Stimulated activated CD4-positive, alpha-beta T cell treated with anti-CD3 and anti-CD28 coated beads, Interleukin-12 subunit alpha, Interleukin-12 subunit beta, amount 100 ng/mL, for 48 hours (primary cell): Measurements from ENCODE around the gene TRMO.

Experiments used
- DNase-seq, 3 donors: peaks; one replicate each; pipeline ENCODE4 v3.0.0-alpha.2; 2020; ENCODE audit warnings: low read depth in 2 of 3, low spot score in 1 of 3

TRMO gene

DNA sequence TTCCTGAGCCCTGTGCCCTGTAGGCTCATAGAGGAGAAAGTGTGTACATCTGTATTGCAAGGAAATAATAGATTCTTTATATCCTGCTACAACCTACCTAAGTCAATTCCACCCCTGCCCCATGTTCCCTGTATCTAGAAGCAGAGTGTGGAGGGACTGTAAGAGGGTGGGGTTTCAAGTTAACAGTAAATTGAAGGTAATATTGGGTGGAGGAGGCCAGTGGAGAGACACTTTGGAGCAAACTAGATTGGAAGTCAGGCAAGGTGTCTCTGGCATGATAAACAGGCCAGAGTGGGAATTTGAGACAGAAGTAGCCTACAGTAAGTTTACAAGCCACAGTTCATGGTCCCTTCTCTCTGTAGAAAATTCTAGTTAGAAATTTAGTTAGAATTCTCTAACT is 17.9 kb upstream of the TRMO start:
- no peak for DNase-seq

DNA sequence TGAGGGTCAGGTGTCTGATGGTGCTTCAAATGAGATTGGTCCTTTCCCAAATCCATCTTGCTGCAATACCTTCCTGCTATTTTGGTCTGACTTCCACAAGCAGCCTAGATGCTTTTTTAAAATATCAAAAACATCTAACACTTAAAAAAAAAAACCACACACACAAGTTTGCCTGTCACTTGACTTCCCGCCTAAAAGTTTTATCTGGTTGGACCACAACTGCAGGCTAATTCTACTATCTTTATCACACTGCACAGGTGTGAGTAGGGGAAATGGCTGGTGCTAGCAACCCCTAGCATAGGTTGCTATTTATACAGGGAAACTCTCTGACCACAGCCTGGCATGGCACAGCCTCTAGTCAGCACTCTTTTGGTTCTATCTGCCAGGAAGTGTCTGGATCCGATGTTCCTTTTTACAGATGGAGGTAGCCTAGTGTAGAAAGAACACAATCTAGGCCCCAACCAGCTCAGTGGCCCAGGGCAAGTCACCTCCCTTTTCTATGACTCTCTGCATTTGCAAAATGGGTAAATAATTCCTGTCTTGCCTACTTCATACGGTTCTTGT is 15.9 kb upstream of the TRMO start, which contains the start of gene HEMGN:
Gene HEMGN, minus strand, starts transcription at position 92 of the 564 bp plus-strand sequence. Its CDS starts 36 bp downstream, at position 56.
- no peak for DNase-seq

DNA sequence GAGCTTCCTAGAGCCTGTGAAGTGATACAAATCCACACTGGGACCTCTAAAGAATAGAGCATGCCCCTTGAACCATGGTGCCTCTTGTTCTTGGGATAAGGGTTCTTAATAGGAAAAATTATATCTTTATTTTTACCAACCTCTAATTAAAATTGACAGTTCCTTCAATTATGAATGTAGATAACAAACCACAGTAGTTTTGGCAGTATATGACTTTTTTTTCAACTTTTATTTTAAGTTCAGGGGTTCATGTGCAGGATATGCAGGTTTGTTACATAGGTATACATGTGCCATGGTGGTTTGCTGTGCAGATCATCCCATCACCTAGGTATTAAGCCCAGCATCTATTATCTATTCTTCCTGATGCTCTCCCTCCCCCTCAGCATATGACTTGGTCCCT is 14.7 kb upstream of the TRMO start:
- DNase-seq: no peak

DNA sequence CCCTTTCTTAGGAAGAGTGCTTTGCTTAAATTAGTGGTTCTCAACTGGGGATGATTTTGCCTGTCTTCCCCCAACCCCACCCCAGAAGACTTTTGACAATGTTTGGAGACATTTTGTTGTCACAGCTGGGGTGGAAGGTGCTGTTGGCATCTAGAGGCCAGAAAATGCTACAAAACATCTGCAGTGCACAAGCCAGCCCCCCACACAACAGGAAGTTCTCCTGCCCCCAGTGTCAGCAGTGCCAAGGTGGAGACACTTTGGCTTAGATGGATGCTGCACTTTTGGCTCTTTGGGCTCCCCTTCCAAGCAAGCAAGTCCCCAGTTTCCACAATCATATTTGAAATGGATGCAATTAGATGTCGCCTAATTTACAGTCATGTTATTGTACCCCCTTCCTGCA is 13.0 kb upstream of the TRMO start:
- DNase-seq: no peak

DNA sequence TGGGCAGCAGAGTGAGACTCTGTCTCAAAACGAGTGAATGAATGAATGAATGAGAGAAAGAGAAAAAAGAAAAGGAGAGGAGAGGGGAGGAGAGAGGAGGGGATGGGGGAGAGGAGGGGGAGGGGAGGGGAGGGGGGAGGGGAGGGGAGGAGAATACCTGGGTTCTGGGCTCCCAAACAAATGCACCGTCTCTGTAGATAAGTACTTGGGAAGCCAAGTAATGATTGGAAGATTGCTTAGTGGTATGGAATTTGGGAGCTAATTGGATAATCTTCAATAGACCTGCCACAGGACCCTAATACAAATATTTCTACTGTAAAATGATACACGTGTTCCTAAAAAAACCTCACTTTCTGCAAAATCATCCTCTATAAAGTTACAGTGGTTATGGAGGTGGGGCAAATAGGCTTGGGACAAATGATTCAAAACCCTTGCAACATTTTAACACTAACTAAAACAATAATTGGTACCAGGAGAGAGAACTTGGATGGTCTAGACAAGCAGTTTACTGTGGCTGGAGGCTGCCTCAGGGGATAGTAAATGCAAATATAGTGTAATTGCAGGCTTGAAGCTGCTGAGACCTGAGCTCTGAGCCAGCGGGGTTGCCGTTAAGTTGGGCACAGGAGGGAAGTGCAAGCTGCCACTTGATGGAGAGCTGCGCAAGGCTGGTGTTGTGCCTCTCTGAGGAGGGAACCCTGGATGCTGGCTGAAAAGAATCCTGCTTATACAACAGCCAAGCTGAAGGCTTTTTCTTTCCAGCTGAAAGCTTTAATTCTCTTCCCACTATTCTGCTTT is 12.2 kb upstream of the TRMO start:
- no peak for DNase-seq

DNA sequence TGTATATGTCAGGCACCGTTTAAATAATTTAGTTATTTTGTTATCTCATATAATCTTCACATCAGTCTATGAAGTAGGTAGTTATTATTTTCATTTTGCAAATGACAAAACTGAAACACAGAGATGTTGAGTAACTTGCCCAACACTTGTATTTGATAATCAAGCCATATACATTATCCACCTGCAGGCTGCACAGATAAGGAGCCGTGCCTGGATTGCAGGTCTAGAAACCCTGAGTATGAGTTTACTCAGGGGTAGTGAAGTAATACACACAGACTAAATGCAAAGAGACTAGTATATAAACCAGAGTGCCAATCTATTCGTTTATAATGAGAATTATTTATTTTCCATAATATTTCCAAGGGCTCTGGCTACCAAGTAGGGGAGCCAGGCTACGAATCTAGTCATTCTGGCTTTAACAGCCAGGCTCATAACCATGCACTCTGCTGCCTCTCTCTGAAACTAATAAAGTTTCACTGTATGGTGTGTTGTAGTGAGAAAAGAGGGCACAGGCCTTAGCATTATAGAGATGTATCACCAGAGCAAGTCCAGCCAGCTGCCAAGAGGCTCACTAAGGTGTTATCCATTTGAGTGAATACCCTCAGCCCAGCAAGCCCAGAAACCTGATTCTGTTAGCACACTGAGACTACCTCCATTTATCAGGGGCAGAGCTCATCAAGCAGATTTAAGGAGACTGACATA is 11.1 kb upstream of the TRMO start:
- no peak for DNase-seq

DNA sequence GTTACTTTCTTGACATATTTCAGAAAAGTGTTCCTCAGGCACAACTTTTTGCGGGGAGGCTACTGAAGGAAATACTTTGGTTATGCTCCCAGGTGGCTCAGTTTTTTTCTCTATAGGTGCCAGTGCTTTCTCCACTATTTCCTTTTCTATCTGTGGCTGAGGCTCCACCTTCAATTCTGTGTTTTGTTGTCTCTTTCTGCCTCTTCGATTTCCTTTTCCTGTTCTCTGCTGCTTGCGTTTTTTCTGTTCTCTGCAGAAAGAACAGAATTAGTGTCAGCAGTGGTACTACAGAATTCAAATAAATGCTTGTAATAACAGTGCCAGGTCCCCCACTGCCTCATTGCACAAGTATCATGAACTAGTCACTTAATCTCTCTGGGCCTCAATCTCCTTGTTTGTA is 8.7 kb upstream of the TRMO start:
- no peak for DNase-seq

DNA sequence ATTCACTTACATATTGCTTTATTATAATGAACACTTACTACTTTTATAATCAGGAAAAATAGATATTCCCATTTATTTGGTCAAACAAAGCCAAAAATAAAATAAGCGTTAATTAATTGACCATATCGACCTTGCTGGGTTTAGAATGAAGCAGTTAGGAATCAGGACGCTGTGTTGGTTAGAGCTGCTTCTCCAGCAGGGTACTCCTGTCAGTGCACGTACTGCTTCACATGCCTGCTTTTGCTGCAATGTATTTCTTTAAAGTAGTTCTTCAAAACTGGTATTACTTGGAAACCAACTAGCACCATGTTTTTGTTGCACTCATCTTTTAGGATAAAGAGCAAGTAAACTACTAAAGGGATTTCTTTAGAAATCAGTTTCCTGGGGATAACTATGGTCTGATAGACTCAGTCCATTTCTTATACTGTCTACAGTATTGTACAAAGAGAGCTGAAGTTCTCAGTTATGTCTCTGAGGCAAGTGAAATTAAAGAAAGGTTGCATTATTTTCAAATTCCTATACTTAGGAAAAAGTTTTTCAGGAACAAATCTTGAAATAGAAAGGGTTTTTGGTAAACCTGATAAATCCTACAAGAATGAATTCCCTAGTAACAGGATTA is 6.8 kb upstream of the TRMO start:
- DNase-seq: no peak

DNA sequence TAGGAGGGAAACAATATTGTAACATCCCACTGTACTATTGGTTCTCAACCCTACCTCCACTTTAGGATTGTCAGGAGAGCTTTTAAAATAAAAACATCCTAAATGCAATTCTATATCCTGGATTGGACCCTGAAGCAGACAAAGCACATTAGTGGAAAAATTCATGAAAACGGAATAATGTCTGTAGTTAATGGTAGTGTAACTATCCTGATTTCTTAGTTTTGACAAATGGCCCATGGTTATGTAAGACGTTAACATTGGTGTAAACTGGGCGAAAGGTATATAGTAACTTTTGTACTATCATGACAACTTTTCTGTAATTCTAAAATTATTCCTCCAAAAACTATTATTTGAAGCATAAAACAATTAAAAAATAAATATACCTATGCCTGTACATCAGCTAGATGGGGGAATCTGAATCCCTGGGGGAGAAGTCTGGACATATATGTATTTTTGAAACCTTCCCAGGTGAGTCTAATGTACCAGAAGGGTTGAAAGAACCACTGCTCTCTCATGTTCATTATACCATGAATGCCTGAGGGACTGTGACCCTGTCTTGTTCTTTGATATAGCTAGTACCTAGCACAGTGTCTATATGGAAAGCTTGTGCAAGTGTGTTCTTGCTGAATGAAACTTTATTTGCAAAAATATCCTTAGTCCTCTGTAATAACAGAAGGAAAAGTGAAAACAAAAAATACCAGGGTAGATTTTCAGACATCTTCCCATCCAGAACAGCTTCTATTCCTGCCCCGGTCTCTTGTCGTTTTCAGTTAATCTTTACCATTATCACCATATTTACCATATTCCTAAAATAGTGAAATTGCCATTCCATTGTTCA is 3.4 kb upstream of the TRMO start:
- DNase-seq: no peak

DNA sequence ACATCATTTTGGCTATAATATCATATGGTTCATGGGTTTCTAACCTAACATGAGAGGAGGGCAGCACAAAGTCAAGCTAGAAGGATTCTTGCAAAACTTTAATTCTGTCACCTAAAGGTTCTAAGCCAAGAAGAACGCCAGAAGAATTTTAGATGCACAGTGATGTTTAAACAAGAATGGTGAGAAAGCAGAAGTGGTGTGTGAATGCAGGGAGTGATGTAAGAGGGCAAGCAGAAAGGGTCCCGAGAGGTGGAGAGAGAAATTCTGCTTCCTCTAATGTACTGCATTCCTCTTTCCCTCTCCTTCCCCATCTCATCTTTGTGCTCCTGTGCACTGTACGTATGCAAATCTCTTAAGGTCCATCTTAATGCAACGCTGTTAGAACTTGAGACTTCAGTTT is 2.1 kb upstream of the TRMO start:
- no peak for DNase-seq

DNA sequence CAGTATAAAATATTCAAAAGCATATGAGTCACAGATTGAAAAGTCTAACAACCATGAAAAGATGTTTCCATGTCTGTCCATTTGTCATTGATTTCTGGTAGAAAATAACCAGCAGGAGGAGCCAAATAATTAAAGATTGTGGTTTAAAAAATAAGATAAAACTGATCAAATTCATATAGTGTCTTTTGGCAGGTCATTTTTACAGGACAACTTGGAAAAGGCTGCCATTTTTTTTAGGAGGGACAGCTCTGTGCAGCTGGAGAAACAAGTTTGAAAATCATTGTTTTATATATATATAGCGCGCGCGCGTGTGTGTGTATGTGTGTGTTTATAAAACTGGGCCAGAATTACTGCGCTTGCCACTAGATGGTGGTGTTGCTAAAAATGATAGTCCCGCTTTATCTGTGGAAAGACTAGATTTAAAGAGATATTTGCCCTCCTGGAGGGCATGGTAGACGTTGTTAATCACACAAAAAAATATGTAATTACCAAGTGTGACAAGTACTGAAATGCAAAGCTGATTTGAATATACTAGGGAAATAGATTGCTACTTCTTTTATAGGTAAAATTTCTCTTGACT is 1.3 kb upstream of the TRMO start:
- peak; percentile 50 to 79 (median 54) for DNase-seq

DNA sequence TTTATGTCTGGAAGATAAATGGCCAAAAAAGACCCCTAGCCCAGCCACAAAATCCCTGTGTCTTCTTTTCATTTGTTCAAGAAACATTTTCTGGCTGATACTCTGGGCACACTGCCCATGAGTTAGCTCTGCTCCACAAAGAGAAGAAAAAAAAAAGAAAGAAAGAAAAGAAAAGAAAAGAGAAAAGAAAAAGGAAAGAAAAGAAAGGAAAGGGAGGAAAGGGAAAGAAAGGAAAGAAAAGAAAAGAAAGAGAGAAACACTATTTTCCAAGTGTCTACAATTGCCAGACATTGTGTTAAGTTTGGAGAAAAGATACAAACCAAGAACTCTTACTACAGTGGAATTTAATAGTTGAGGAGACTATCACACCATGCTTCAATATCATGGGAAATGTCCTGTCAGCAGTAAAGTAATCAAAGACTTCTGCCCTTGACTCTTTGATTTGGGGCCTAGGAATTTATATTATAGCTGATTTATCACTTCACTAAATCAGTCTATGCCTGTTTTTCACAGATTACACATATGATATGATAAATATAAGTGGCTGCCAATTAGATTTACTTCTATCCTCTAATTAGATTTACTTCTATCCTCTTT is 3.0 kb downstream of the TRMO start:
- DNase-seq: no peak

DNA sequence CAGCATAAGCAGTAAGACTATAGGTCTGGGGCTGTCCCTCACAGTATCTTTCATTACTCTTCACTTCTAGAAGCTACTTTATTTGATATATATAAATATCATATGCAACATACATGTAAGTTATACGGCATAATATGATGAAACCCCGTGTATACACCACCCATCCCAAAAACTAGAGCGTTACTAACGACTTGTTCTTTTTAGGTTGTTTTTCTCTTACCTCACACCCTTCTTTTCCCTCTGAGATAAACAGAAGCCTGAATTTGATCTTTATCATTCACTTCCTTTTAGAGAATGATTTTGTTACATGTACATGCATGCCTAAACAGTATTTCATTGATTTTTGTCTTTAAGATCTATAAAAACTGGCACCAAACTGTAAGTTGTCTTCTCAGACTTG is 3.7 kb downstream of the TRMO start:
- no peak for DNase-seq

DNA sequence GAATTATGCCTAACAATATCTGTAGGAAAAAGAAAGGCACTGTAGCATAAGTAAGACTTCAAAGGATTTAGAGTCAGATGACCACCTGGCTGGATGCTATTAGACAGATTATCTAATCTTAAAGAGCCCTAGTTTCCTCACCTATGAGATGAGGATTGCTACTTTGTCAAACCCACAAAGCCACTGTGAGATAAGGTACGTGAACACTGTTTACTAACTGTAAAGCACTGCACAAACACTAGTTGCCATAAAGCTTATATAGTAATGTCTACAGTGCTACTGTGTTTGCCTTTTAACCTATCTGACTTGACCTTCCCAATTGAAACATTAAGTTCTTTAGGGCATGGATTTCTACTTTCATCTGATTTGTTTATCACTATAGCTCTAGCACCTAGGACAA is 10.3 kb downstream of the TRMO start:
- DNase-seq: no peak

DNA sequence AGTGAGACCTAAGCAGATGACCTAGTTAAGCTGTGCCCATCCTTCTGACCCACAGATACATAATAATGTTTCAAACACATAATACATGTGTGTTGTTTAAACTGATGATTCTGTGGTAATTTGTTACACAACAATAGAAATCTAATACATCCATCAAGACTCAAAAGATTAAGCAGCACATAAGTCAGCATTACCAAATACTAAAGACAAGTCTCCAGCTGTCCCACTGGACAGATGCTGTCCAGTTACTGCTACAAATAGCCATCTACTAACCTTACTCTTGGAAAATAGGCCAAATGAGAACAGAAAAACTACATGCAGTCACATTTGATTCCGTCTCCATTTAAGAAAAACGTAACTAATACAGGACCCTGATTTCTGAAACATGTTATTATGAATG is 10.8 kb downstream of the TRMO start:
- no peak for DNase-seq

DNA sequence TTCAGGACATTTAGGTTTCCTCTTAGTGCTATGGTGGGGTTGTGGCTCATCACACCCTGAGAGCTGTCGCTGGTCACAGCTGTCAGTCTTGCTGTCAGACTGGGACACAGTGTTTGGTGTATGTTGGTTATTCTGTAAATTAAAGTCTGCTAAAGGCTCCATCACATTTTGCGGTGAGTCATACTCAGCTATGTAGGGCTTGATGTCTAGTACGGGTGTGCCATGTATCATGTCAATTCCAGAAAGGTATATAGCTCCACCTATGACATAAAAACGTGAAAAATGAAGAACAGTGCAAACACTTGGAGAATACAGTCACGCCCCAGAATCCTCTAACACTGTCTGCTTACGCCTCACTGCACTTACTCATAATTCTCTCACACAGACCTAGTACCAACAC is 11.9 kb downstream of the TRMO start:
- no peak for DNase-seq

DNA sequence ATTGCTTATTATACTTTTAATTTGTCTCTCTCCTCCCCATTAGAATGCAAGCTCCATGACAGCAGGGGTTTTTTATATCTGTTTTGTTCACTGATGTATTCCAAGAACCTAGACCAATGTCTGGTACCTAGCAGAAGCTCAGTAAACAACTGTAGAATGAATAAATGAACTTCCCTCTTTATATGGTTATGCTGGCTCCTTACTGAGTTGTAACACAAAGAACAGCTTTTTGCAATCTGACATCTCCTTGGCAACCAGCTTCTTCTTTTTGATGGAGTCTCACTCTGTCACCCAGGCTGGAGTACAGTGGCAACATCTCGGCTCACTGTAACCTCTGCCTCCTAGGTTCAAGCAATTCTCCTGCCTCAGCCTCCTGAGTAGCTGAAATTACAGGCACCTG is 13.6 kb downstream of the TRMO start:
- DNase-seq: no peak

DNA sequence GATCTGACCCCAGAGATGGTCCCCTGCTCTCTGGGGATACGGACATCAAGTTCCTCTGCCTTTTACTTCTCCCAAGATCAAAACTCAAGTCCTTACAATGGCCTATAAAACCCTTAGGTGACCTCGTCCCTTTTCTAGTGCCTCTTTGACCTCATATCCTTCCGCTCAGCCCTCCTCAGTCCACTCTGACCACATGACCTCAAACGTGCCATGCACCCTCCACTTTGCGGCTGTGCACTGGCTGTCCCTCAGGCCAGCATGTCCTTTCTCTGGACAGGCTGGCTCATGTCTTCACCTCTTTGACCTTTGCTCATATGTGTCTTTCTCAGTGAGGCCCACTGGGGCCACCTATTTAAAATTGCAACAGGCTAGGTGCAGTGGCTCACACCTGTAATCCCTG is 14.7 kb downstream of the TRMO start:
- no peak for DNase-seq

DNA sequence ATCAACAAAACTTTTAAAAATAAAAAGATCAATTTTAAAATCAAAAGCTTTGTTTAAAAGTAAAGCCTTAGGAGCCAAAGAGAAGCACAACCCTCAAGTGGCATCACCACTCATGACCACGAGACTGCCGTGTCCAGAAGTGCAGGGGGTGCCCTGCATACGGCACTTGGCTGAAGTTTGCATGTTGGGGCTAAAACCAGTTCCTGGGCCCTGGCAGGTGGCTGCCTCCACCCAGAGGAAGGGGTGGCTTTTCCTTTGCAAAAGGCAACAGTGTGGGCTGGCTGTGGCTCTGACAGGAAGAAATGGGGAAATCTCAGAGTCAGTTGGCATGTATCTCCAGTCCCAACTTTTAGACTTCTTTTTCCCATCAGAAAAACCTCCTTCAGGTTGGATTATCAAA is 15.3 kb downstream of the TRMO start:
- DNase-seq: no peak

DNA sequence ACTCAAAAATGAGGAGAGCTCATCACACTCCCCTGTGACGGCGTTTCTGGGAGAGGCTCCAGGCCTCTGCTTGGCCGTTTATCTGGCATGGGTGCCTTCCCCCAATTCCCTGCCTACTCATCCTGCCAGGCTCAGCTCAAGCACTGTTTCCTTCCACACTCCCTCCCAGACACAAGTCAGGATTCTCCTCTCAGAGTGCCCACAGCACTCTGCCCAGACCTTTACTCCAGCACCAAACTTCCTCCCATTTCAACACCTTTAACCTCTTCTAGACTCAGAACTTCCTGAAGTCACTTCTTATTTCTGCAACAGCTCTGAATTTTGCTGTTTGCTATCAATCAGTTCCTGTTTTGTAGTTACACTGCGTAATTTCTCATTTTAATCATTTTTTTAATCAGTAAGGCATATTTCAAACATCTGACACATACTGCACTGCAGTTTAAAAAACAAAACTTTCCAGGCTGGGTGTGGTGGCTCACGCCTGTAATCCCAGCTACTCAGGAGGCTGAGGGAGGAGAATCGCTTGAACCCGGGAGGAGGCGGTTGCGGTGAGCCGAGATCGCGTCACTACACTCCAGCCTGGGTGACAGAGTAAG is 16.0 kb downstream of the TRMO start:
- no peak for DNase-seq
